Progenitor cell of endocrine pancreas (in vitro differentiated cells): ENCODE measurements around the gene FFAR4. TPM values are rescaled to one million over a fixed set of nuclear protein-coding genes. Genes with fewer than 3 reads are reported as not detected.
A peak's percentile ranks its signal among the peaks of the same experiment; 100 is the strongest.
"Not testable (repeated sequence)": the region's sequence is repeated elsewhere in the genome, so short reads cannot be mapped to it uniquely, and the experiment has no call there.

Source experiments
- DNase-seq: peaks from one replicate; pipeline ENCODE4 v3.0.0; 2021; ENCODE audit warnings: low spot score; ENCODE audit not compliant: unreplicated experiment
- H3K27ac Mint-ChIP-seq: 2 replicates; pipeline ENCODE4 v1.8.0; 2021; ENCODE audit warnings: mild to moderate bottlenecking, moderate library complexity, mixed read lengths
- H3K27me3 Mint-ChIP-seq: 2 replicates; pipeline ENCODE4 v1.8.0; 2021; ENCODE audit warnings: mixed read lengths
- H3K36me3 Mint-ChIP-seq: 2 replicates; pipeline ENCODE4 v1.8.0; 2022; ENCODE audit warnings: mixed read lengths; ENCODE audit not compliant: insufficient read depth
- H3K4me1 Mint-ChIP-seq: 2 replicates; pipeline ENCODE4 v1.8.0; 2021; ENCODE audit warnings: low read depth, mixed read lengths
- H3K4me3 Mint-ChIP-seq: 2 replicates; pipeline ENCODE4 v1.8.0; 2021; ENCODE audit warnings: low read depth, mild to moderate bottlenecking, moderate library complexity, mixed read lengths
- H3K9me3 Mint-ChIP-seq: 2 replicates; pipeline ENCODE4 v1.8.0; 2021; ENCODE audit warnings: low read depth, mixed read lengths
- CTCF ChIP-seq: fragments of 200-600 bp; sonication (generic); IDR thresholded peaks from one replicate; pipeline ENCODE4 v1.5.0; 2021; ENCODE audit warnings: antibody characterized with exemption, mild to moderate bottlenecking; ENCODE audit not compliant: unreplicated experiment
- total RNA-seq: library from RNA; stranded (reverse); gene quantifications from 2 replicates; pipeline ENCODE4 v1.2.1, GENCODE V29; 2021

The FFAR4 gene
- total RNA-seq, 1 donor from 2014 or later: 0.07 TPM

GRCh38 chr10:93542358-93542791, 24.1 kb upstream of the FFAR4 start:
- Mint-ChIP-seq H3K4me1 (peaks cover 5% of the 10 kb centered on the region), H3K36me3 (no peaks in the 10 kb centered on the region), H3K9me3 (no peaks in the 10 kb centered on the region), H3K27me3 (peaks cover 32% of the 10 kb centered on the region), H3K27ac (no peak overlapping the region), H3K4me3 (no peak overlapping the region)
- DNase-seq: no peak
- no peak for TF ChIP-seq CTCF

GRCh38 chr10:93546995-93547394, 19.5 kb upstream of the FFAR4 start:
- not testable (repeated sequence) for H3K27ac Mint-ChIP-seq, H3K9me3 Mint-ChIP-seq, H3K4me3 Mint-ChIP-seq, DNase-seq, H3K36me3 Mint-ChIP-seq, H3K4me1 Mint-ChIP-seq
- peaks cover 19% of the 10 kb centered on the region for H3K27me3 Mint-ChIP-seq

- H3K27ac Mint-ChIP-seq: no peak overlapping the region
Observed at GRCh38 chr10:93547522-93547921, 18.9 kb upstream of the FFAR4 start.

GRCh38 chr10:93548376-93549071, 17.9 kb upstream of the FFAR4 start:
- Mint-ChIP-seq H3K4me1 (no peaks in the 10 kb centered on the region), H3K27me3 (peaks cover 3% of the 10 kb centered on the region), H3K36me3 (no peaks in the 10 kb centered on the region), H3K9me3 (no peaks in the 10 kb centered on the region), H3K4me3 (no peak overlapping the region), H3K27ac (peak overlapping the region; percentile 22)
- no peak for DNase-seq
- no peak for TF ChIP-seq CTCF

More at GRCh38 chr10:93547522-93547921, 18.9 kb upstream of the FFAR4 start:
- TF ChIP-seq CTCF: no peak
- Mint-ChIP-seq H3K36me3 (no peaks in the 10 kb centered on the region), H3K27me3 (peaks cover 13% of the 10 kb centered on the region), H3K4me1 (no peaks in the 10 kb centered on the region), H3K9me3 (no peaks in the 10 kb centered on the region), H3K4me3 (no peak overlapping the region)
- no peak for DNase-seq

GRCh38 chr10:93550606-93551005, 15.9 kb upstream of the FFAR4 start:
- no peak overlapping the region for H3K4me3 Mint-ChIP-seq
- H3K27ac Mint-ChIP-seq: no peak overlapping the region
- no peak for DNase-seq
- no peak for TF ChIP-seq CTCF
- H3K27me3 Mint-ChIP-seq: no peaks in the 10 kb centered on the region
- H3K36me3 Mint-ChIP-seq: no peaks in the 10 kb centered on the region
- H3K4me1 Mint-ChIP-seq: peaks cover 2% of the 10 kb centered on the region
- H3K9me3 Mint-ChIP-seq: no peaks in the 10 kb centered on the region

- peaks cover 3% of the 10 kb centered on the region for H3K27me3 Mint-ChIP-seq
- no peaks in the 10 kb centered on the region for H3K36me3 Mint-ChIP-seq
- no peak for DNase-seq
- H3K4me3 Mint-ChIP-seq: no peak overlapping the region
- no peaks in the 10 kb centered on the region for H3K9me3 Mint-ChIP-seq
- no peak overlapping the region for H3K27ac Mint-ChIP-seq
- no peak for TF ChIP-seq CTCF
- H3K4me1 Mint-ChIP-seq: peaks cover 2% of the 10 kb centered on the region
Observed at GRCh38 chr10:93552780-93553179, 13.7 kb upstream of the FFAR4 start.
